ENCODE data around the gene ANO2.

Gene ANO2

GRCh38 chr12:5582018-5582417 is 363.0 kb downstream of the ANO2 start:
- Histone ChIP-seq H3K36me3 (ENCODE audit: control insufficient read depth, low read length) (no peaks in the 10 kb centered on the region), H3K79me2 (ENCODE audit: control insufficient read depth, low read length) (no peaks in the 10 kb centered on the region), H3K27me3 (ENCODE audit: control insufficient read depth, low read length) (no peaks in the 10 kb centered on the region; the same call in 1 of the 2 replicates), H3K4me3 (ENCODE audit: low read length) (no peak overlapping the region), H3F3A (ENCODE audit: control insufficient read depth, insufficient read depth) (no peaks in the 10 kb centered on the region), H4K20me1 (ENCODE audit: control insufficient read depth, insufficient read depth, low read depth, low read length) (no peaks in the 10 kb centered on the region), H3K27ac (ENCODE audit: low read depth, low read length) (no peak overlapping the region), H3K9me3 (ENCODE audit: control insufficient read depth, insufficient read depth, low read length) (no peaks in the 10 kb centered on the region), H3K4me1 (ENCODE audit: control insufficient read depth, low read length) (no peaks in the 10 kb centered on the region), H3K9me2 (replicated peaks; ENCODE audit: control insufficient read depth, low read length) (no peaks in the 10 kb centered on the region), H3K4me2 (ENCODE audit: low read length) (no peak overlapping the region)
- TF ChIP-seq EZH2phosphoT487 (IDR thresholded peaks at IDR 0.05; ENCODE audit: borderline replicate concordance, low read length): no peak
- no peak for TF ChIP-seq CTCF (IDR thresholded peaks at IDR 0.05; ENCODE audit: low read depth, low read length, poor library complexity, severe bottlenecking)

- Histone ChIP-seq H3K4me2 (ENCODE audit: low read length) (no peak overlapping the region), H3K36me3 (ENCODE audit: control insufficient read depth, low read length) (no peaks in the 10 kb centered on the region), H3K4me3 (ENCODE audit: low read length) (no peak overlapping the region), H3K9me2 (replicated peaks; ENCODE audit: control insufficient read depth, low read length) (no peaks in the 10 kb centered on the region), H4K20me1 (ENCODE audit: control insufficient read depth, insufficient read depth, low read depth, low read length) (no peaks in the 10 kb centered on the region), H3K27me3 (ENCODE audit: control insufficient read depth, low read length) (no peaks in the 10 kb centered on the region; the same call in 1 of the 2 replicates), H3K4me1 (ENCODE audit: control insufficient read depth, low read length) (no peaks in the 10 kb centered on the region), H3K79me2 (ENCODE audit: control insufficient read depth, low read length) (no peaks in the 10 kb centered on the region), H3K9me3 (ENCODE audit: control insufficient read depth, insufficient read depth, low read length) (no peaks in the 10 kb centered on the region), H3F3A (ENCODE audit: control insufficient read depth, insufficient read depth) (no peaks in the 10 kb centered on the region), H3K27ac (ENCODE audit: low read depth, low read length) (no peak overlapping the region)
- TF ChIP-seq CTCF (IDR thresholded peaks at IDR 0.05; ENCODE audit: low read depth, low read length, poor library complexity, severe bottlenecking): no peak
- no peak for TF ChIP-seq EZH2phosphoT487 (IDR thresholded peaks at IDR 0.05; ENCODE audit: borderline replicate concordance, low read length)
Observed at GRCh38 chr12:5581616-5582015, 363.4 kb downstream of the ANO2 start.

- Histone ChIP-seq H3K27me3 (ENCODE audit: control insufficient read depth, low read length) (no peaks in the 10 kb centered on the region; the same call in 1 of the 2 replicates), H3K4me2 (ENCODE audit: low read length) (no peak overlapping the region), H3K9me3 (ENCODE audit: control insufficient read depth, insufficient read depth, low read length) (no peaks in the 10 kb centered on the region), H3F3A (ENCODE audit: control insufficient read depth, insufficient read depth) (no peaks in the 10 kb centered on the region), H4K20me1 (ENCODE audit: control insufficient read depth, insufficient read depth, low read depth, low read length) (no peaks in the 10 kb centered on the region), H3K79me2 (ENCODE audit: control insufficient read depth, low read length) (no peaks in the 10 kb centered on the region), H3K36me3 (ENCODE audit: control insufficient read depth, low read length) (no peaks in the 10 kb centered on the region), H3K4me1 (ENCODE audit: control insufficient read depth, low read length) (no peaks in the 10 kb centered on the region), H3K9me2 (replicated peaks; ENCODE audit: control insufficient read depth, low read length) (no peaks in the 10 kb centered on the region), H3K4me3 (ENCODE audit: low read length) (no peak overlapping the region), H3K27ac (ENCODE audit: low read depth, low read length) (no peak overlapping the region)
- TF ChIP-seq CTCF (IDR thresholded peaks at IDR 0.05; ENCODE audit: low read depth, low read length, poor library complexity, severe bottlenecking): no peak
- TF ChIP-seq EZH2phosphoT487 (IDR thresholded peaks at IDR 0.05; ENCODE audit: borderline replicate concordance, low read length): no peak
Observed at GRCh38 chr12:5581019-5581418, 364.0 kb downstream of the ANO2 start.

Measured in DOHH2 (cell line).